DMS79 treated with DMSO at 0.1 percent for 48 hours (cell line): Measurements from ENCODE around the gene ATP4B.

ENCODE experiments used
- DNase-seq: peaks from one replicate; lab custom pipeline; 2025; lab: John Stamatoyannopoulos, UW

The ATP4B gene

GRCh38 chr13:113656831-113657671, 947 bp downstream of the ATP4B start:
- no peak for DNase-seq

GRCh38 chr13:113656003-113656588, 1.9 kb downstream of the ATP4B start:
- no peak for DNase-seq

- no peak for DNase-seq
These were observed 2.5 kb downstream of the ATP4B start for GRCh38 chr13:113655346-113656002.

DNA sequence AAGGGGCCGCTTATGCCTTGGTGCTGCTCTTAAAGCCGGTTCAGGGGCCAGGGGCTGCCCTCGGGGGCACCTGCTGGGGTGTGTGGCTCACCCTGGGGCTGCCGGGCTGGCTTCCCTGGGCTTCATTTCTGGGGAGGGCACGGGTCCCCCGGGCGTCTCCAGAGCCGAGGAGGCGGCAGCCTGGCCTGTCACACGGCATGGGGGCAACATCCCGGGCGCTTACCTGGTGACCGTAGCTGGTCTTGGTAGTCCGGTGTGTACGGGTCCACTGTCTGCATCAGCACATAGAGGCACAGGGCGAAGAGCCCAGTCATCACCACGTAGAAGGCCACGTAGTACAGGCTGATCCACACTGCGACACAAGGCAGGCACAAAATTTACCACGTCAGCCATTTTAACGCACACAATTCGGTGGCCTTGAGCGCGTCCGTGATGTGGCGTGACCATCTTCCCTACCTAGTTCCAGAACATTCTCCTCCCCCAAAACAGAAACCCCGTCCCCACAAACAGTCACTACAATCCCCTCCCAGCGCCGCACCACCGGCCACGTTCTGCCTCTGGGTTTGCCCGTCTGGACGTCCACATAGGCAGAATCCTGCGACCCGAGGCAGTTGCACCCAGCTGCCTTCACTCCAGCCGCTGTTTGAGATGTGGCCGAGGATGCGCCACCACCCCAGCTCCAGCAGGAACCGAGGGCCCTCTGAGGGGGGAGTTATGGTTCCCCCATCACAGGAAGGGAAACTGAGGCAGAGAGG, 3.2 kb downstream of the ATP4B start:
- no peak for DNase-seq

GRCh38 chr13:113654175-113654560, 3.8 kb downstream of the ATP4B start:
- DNase-seq, result no peak

DNA sequence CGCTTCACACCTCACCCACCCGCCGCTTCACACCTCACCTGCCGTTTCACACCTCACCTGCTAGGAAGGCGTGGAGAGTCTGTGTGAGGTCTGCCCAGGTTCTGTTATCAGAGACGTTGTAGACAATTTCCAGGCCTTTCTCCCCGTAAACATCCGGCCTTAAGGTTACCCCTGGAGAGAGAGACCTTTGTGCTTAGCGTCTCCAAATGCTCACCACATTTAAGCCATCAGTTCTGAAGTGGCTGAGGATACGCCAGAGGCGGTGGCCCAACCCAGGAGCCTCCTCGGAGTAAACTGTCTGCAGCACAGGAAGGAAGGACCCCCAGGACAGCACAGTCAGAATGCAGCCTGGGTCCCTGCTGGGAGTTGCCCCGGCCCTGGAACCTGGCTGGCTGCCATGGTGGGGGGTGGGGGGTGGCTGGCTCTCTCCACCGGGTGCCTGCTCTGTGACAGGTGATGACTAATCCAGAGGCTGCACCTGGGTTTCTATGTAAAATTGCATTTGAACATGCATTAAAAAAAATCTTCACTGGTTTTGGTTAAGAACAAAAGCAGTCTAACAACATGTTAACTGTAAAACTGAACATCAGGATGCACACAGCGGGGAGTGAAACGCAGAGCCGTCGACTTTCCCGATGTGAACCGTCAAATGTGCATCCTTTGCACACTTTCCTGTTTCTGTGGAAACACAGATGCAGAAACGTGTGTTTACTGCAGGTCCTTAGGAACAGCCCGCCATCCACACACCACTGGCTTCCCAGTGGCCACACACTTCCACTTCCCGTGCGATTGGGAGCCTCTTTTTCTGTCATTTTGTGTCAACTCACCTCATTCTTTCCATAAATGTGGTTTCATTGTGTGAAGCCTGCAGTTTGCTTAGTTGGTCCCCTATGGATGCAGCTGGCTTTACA, 4.5 kb downstream of the ATP4B start:
- peak; percentile 85 for DNase-seq

GRCh38 chr13:113652404-113653263, 5.4 kb downstream of the ATP4B start:
- DNase-seq, result no peak

DNA sequence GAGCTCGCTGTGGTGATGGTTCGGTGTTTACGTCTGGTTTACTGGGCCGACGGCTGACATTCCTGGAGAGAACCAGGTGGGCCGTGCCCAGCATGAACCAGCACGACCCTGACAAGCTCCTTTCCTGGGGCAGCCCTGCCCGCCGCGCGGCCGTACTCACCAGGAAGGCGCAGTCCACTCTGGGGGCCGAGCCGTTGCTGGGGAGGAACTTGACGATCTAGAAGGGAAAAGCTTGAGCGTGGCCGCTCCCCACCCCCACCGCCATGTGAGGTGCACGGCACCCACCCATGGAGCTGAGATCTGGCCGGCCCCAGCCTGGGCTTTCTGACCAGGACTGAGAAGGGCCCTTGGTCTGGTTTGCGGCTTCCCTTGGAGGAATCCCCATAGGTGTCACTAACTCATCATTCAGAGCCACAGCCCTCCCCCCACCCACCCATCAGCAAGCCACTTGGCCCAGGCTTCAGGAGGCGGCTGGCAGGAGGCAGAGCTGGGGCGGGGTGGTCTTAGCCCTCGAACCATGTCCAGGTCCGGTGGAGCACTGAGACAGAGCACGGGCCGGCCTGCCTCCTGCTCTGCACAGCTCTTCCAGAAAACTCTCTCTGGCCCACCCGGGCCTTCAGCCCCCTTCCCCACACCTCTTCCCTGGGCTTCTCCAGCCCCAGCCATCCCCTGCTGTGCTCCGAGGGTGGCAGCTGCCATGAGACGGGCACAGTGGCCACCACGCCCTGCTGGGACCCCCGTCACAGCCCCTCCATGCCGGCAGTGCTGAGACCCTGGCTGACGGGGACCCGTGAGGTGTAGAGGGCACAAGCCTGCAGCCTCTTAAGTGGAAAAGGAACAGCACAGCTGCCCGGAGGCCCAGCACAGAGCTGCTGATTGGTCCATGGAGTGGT, 6.2 kb downstream of the ATP4B start:
- DNase-seq, result no peak

- no peak for DNase-seq
These were observed 7.3 kb downstream of the ATP4B start for GRCh38 chr13:113650731-113651148.

GRCh38 chr13:113650275-113650674, 7.7 kb downstream of the ATP4B start:
- peak; percentile 91 for DNase-seq

GRCh38 chr13:113649212-113649611, 8.8 kb downstream of the ATP4B start:
- DNase-seq, result peak; percentile 89

DNA sequence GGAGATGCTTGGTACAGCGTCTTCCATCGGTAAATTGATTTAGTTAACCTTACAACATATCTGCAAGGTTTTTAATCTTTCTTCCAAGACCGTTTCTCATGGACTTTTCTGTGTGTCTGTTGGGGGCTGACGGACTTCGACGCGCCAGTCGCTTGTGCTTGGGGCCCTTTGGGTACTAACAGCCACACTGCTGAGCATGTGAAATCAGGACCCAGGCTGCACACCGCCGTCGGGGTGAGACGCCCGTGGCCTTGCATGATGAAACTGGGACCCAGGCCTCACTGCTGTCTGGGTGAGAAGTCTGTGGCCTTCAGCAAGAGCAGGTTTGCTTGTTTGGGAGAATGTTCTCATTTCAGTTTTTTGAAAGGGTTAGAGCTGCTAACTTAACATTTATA, 9.8 kb downstream of the ATP4B start:
- no peak for DNase-seq

DNA sequence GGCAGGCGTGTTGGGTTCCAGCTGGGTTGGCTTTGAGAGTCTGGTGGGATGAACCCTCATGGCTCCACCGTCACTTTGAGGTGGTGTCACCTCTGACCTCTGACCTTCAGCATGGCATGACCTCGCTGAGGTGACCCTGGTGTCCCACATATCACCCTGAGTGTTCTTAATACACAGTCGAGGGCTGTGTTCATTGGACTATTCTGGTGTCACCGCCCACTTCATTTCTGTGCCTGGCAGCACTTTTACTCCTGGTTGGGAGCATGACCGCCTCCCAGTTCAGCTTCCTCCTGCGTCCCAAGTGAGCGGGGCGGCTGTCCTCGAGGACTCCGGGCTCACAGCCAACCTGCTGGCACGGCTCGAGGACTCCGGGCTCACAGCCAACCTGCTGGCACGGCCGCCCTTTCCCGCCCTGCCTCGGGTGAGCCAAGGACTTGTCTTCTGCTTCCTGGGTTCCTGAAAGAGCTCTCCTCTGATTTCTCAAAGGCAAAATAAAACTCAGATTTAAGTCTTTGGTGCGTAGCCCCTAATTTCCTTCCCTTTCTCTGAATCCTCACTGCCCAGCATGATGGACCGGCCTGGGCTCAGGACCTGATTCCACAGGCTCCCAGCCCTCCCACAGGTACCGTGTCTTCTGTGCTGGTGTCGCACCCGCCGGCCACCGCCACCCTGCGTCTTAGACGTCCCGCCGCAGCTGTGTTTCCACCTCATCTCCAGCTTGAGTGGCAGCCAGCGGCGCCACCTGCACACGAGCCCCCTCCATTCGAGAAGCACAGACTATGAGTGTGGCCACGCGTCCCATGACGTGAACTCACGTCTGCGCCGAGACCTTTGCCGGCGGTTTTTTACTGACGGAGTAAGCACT, 10.4 kb downstream of the ATP4B start:
- DNase-seq, result peak; percentile 100

- no peak for DNase-seq
These were observed 11.1 kb downstream of the ATP4B start for GRCh38 chr13:113646921-113647340.

DNA sequence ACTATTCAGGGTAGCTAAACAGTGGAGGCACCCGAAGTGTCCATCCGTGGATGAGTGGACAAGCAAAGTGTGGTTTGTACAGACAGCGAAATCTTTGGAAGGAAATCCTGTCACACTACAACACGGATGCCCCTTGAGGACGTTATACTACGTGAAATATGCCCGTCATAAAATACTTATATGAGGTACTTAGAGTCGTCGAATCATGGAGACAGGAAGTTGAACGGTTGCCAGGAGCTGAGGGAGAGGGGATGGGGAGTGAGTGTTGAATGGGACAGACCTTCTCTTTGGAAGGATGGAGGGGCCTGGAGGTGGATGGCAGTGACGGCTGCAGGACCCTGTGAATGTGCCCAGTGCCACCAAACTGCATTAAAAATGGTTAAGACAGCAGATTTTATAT, 11.6 kb downstream of the ATP4B start:
- DNase-seq, result peak; percentile 95

DNA sequence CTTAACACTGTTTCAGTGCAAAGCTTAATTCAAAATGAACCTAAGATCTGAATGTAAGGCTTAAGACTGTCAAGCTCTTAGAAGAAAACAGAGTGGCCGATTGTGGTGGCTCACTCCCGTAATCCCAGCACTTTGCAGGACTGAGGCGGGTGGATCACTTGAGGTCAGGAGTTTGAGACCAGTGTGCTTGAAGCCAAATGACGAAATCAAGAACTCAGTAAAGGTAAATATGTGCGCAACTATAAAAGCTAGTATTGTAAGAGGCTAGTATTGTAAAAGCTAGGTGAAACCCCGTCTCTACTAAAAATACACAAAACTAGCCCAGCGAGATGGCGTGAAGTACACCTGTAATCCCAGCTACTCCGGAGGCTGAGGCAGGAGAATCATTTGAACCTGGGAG, 12.7 kb downstream of the ATP4B start:
- DNase-seq, result no peak

GRCh38 chr13:113644800-113645199, 13.2 kb downstream of the ATP4B start:
- DNase-seq, result no peak

GRCh38 chr13:113643593-113643992, 14.4 kb downstream of the ATP4B start:
- no peak for DNase-seq
